ENCODE measurements around the gene PTTG1IP2.

DNA sequence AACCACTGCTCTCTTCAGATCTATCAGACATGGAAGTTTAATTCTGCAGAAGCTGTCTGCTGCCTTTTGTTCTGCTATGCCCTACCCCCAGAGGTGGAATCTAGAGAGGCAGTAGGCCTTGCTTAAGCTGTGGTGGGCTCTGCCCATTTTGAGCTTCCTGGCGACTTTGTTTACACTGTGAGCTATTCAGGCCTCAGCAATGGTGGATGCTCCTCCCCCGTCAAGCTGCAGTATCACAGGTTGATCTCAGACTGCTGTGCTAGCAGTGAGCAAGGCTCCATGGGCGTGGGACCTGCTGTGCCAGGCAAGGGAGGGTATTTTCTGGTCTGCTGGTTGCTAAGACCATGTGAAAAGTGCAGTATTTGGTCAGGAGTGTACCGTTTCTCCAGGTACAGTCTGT lies 81.6 kb downstream of the PTTG1IP2 start:
- TF ChIP-seq POLR2A (IDR thresholded peaks at IDR 0.05): no peak
- TF ChIP-seq, protein P1, sequence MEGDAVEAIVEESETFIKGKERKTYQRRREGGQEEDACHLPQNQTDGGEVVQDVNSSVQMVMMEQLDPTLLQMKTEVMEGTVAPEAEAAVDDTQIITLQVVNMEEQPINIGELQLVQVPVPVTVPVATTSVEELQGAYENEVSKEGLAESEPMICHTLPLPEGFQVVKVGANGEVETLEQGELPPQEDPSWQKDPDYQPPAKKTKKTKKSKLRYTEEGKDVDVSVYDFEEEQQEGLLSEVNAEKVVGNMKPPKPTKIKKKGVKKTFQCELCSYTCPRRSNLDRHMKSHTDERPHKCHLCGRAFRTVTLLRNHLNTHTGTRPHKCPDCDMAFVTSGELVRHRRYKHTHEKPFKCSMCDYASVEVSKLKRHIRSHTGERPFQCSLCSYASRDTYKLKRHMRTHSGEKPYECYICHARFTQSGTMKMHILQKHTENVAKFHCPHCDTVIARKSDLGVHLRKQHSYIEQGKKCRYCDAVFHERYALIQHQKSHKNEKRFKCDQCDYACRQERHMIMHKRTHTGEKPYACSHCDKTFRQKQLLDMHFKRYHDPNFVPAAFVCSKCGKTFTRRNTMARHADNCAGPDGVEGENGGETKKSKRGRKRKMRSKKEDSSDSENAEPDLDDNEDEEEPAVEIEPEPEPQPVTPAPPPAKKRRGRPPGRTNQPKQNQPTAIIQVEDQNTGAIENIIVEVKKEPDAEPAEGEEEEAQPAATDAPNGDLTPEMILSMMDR (IDR thresholded peaks at IDR 0.05): no peak
- TF ChIP-seq EP300 (IDR thresholded peaks at IDR 0.05): no peak
